NCI-H526 (cell line): ENCODE results near the gene SIAH1.
"Not testable (repeated sequence)": the region's sequence is repeated elsewhere in the genome, so short reads cannot be mapped to it uniquely, and the experiment has no call there.

Experiments
- DNase-seq, 2 experiments: peaks; one replicate each; lab custom pipeline; 2025; lab: John Stamatoyannopoulos, UW

Gene SIAH1, protein sequence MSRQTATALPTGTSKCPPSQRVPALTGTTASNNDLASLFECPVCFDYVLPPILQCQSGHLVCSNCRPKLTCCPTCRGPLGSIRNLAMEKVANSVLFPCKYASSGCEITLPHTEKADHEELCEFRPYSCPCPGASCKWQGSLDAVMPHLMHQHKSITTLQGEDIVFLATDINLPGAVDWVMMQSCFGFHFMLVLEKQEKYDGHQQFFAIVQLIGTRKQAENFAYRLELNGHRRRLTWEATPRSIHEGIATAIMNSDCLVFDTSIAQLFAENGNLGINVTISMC

DNA sequence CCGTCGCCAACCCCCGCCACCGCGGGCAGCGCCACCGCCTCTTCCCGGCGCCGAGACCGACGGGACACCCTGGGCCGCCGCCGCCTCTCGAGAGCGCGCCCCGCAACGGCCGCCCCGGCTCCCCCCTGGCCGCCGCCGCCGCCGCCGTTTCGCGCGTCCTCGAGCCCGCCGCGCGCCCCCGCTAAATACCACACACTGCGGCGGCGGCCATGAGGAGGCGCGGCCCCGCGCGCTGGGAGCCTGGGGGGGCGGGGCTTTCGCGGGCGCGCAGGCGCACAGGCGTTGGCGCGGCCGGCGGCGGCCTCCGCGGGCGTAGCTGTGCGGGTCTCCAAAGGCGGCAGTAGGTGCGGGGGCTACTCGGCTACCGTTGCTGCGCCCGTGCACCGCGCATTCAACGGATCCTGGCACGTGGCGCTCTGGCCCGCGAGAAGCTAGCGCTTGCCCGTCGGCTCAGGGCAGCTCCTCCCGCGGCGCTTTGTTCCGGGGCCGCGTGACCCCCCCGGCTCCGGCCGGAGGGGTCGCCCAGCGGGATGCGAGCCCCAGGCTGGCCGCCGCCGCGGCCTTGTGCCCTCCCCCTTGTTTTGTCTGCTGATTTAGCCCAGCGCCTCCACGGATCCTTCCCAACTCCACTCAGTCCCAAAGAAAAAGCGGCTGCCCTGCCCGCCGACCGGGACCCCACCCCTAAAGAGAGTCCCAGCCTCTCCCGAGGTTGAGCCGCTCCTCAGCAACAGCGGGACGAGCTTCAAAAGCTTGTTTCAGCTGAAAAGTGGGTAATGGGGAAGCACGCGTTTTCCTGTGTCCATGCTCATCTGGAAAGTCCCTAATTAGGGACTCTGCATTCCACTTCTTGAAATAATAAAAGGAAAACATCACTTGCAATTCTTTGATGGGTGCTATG, at the start of gene SIAH1:
Gene SIAH1 (minus strand): TSS at position 161 of the 898 bp plus-strand sequence. CDS start 22,985 bp downstream, outside the sequence.
- DNase-seq: peak; percentile 12 to 85

DNA sequence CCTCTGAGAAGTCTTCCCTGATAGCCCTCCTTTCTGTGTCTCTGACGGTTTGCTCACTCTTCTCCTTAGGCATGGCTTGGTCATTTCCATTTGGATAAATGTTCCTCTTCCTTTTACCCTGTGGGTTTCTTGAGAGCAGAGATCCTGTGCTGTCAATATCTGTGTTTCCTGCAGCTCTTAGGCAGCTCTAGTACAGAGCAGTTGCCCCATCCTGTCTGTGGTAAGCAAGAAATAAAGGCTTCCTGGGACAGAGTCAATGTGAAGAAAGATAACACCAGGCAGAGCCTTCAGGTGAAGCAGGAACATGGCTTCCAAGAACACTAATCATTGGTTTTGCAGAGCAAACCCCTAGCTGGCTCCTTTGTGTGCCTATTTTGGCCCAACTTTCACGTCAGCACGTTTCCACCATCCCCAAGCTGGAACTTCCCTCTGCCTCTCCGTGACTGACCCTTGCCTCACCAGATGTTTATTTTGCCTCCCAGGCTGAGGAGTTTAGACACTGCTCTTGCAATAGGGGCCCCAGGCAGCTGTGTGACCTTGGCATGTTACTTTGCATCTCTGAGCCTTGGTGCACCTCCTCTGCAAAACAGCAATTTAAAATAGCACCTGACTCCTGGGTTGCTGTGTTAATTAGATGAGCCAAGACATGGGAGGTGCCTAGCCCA, 49.6 kb upstream of the SIAH1 start:
- DNase-seq: no peak

DNA sequence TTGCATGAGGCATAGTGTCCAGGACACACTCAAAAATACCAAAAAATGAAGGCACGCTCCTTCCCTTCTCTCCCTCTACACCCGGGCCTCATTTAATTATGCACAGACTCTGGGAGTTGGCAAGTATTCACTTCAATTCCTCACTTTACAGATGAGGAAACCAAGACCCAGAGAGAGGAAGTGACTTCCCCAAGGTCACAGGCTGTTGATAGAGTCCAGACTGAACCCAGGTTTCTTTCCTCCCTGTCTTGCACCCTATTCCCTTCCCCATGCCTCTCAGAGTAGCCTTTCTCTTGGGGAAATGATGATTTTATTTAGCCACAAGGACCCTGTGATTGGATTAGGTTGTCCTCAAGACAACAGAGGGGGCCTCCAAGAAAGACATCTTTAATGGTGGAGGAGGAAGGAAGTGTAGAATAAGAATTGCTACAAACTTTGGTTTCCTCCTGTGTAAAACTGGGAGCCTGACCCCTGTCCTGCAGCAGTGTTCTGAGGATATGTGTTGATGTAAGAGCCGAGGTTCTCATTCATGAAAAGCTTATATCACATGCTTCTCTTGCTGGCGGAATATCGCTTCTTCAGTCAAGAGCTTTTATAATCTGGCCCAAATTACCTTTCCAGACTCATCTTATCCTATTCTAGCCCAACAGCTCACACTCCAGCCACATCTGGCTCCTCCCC, 48.8 kb upstream of the SIAH1 start:
- DNase-seq: no peak

DNA sequence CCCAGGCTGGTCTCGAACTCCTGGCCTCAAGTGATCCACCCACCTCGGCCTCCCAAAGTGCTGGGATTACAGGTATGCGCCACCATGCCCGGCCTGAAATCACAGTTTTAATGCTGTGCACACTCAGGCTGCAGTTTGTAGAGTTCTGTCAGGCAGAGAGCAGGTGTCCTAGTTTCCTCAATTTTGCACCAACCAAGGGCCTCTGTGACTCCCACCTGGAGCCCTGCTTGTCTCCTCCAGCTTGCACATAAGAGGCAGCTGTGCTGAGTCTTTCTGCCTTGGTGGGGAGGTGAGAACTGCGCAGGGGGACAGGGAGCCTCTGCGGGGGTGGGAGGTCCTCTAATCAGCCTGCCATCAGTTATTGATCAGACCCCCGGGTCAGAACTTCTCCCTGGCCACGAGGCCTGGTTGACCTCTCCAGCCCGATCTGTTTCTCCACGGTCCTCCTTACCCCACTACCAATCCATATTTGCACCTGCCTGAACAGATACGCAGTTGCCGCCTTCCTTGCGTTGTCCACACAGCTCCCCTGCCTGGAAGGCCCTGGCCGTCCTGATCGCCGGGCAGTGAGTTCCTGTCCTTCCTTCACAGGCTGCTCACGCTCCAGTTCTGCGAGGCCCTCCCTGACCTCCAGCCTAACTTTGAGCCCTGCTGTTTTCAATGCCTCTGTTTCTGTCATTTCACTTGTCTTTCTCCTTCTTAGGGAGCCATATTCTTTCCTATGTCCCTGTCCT, 48.1 kb upstream of the SIAH1 start:
- DNase-seq: no peak

DNA sequence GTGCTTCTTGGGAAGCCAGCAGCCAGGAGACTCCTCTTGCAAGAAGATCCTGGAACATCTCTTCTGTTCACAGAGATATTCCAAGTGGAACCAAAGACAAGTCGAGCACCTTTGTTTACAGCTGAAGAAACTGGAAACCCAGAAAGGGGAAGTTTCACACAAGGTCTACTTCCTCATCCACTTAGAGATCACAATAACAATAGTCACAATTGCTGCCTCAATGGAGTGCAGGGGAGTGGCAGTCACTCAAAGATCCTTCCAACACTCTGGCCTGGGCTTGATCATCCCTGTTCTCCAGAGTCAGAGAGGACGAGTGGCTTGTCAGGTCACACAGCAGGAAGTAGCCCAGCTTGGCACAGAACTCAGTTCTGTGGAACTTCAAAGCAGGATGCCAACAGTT, 46.9 kb upstream of the SIAH1 start:
- DNase-seq: no peak

DNA sequence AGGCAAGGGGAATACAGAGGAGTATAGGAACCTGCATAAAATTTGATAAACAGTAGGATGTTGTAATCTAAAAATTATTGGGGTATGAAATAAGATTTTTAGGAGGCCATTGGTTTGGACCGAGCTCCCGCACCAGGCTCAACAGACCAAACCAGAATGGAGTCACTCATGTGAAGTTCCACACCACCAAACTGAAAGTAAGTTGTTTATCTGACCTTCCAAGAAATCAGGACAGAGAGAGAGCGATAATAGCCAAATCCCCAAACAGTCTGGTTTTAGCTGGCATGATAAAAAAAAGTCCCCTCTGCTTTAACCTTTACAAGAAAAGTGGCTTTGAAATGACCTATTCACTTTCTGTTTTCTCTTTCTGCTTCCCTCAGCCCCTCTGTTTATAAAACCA, 45.7 kb upstream of the SIAH1 start:
- DNase-seq: no peak

DNA sequence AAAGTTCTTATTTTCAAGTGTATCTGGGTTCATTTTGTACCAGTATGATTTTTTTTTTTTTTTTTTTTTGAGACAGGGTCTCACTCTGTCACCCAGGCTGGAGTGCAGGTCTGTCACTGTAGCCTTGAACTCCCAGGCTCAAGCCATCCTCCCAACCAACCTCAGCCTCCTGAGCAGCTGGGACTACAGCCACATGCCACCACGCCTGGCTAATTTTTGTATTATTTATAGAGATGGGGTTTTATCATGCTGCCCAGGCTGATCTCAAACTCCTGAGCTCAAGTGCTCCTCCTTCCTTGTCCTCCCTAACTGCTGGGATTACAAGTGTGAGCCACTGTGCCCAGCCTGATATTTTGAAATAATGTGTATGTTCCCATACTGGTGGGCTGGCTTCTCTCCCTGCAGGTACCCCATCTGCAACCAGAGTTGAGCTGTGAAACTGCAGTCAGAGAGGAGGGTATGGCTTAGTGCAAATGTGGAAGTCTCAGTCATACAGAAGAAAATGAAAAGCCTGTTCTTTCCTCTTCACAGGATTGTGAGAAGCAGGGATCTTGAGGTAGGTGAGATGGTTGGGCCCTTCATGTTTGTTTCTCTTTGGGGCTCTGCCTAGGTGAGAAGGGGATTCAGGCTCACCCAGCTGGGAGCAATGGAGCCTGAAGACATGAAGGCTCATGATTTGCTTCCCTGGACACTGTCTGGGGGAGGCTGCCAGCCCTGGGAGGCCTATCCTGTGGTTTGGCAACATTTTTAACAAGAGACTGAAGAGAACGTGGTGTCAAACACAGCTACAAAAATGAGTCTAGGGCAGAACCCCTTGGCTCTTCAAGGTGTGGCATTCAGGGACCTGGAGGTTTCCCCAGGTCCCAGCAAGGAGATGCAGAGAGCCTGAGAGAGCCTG, 41.3 kb upstream of the SIAH1 start:
- no peak for DNase-seq

DNA sequence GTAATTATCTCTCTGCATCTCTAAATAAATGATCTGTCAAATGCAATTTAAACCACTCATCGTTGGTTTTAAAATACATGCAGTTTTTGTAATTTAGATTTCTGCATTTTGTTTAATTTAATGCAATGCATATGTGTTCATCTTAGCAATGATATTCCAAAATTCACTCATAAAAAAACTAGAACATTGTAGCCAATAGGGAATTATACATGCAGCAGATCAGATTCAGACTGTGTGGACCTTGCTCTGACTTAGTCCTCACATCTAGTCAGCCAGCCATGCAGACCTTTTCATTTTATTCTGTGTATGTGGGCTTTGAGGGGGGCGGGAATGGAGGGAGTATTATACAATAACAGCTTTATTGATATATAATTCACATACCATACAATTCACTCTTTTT, 37.3 kb upstream of the SIAH1 start:
- no peak for DNase-seq

DNA sequence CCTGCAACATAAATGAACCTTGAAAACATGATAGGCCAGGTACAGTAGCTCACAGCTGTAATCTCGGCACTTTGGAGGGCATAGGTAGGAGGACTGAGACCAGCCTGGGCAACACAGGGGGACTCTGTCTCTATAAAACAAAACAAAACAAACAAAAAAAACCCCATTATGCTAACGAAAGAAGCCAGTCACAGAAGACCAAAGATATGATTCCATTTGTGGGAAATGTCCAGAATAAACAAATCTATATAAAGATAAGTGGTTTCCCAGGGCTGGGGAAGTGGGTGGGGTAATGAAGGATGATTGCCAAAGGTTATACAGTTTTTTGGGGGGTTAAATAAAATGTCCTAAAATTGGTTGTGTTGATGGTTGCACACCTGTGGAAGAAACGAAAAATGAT, 36.5 kb upstream of the SIAH1 start:
- no peak for DNase-seq

DNA sequence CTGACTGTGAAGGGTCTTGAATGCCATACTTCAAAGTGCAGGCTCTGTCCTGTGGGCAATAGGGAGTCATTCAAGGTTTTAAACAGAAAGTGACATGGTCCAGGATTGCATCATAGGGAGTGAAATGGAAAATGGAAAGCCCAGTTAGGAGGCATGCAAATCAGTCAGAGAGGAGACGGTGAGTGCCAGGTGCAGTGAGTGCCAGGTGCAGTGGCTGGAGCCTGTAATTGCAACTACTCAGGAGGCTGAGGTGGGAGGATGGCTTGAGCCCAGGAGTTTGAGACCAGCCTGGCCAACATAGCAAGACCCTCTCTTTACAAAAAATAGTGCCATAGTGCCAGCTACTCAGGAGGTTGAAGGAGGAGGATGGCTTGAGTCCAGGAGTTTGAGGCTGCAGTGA, 35.2 kb upstream of the SIAH1 start:
- peak; percentile 40 to 49 for DNase-seq

DNA sequence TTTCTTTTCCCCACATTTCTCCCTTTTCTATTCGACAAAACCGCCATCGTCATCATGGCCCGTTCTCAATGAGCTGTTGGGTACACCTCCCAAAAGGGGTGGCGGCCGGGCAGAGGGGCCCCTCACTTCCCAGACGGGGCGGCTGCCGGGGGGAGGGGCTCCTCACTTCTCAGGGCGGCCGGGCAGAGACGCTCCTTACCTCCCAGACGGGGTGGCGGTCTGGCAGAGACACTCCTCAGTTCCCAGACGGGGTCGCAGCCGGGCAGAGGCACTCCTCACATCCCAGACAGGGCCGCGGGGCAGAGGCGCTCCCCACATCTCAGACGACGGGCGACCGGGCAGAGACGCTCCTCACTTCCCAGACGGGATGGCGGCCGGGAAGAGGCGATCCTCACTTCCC, 31.4 kb upstream of the SIAH1 start:
- not testable (repeated sequence) for DNase-seq

DNA sequence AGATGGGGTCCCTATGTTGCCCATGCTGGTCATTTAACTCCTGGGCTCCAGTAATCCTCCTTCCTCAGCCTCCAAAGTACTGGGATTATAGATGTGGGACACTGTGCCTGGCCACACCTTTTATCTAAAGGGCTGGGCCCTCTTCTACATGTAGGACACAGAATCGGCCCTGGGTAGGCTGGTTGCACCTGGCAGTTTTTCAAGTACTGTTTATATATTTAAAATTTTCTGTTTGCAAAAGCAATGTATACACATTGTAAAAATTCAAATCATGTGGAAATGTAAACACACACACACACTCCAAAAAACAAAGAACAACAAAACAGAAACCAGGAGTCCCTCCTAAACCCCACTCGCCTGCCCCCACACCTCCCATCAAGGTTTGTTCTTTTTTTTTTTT, 28.1 kb upstream of the SIAH1 start:
- peak; percentile 79 to 84 for DNase-seq

DNA sequence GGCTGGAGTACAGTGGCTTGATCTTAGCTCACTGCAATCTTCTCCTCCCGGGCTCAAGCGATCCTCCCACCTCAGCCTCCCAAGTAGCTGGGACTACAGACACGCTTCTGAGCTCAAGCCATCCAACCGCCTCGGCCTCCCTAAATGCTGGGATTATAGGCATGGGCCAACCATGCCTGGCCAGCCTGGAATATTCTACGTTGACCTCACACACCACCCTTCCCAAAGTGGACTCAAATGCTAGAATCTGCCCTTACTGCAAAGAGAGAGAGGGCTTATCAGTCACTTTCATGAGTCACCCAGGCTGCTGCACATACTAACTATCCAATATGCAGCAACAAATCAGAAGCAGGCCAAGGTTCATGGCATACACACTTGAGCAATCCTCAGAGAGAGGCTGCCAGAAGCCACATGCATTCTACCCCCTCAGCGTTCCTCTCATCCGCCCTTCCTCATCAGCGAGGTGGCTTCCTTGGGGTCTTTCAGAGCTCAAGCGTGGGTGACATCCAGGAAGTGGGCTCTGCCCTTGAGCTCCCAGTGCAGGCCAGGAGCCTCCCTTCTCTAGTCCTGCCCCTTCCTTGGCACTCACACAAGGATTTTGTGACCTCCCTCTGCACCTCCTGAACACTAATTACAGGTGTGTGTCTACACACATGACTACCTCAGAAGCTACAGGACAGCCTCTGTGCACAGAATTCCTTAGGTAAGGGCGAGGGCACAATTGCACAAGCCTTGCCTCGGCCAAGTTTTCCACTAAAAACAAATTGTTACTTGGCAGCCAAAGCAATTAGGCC, 24.8 kb upstream of the SIAH1 start:
- no peak for DNase-seq

DNA sequence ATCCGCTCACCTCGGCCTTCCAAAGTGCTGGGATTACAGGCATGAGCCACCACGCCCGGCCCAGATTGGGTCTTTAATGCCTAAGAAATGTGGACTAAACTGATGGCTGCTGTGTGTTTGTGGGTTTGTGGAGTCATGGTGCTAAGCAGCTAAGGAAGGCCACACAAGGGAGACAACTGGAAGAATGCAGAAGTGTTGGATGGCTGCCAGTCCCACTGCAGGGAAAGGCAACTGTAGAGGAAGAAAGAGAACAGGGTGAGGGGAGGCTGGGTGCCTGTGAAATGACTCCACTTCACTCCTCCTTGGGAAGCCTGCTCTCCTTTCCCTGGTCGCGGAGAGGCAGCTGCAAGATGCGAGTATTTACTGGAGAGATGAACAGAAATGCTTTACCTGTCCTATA, 23.5 kb upstream of the SIAH1 start:
- no peak for DNase-seq

DNA sequence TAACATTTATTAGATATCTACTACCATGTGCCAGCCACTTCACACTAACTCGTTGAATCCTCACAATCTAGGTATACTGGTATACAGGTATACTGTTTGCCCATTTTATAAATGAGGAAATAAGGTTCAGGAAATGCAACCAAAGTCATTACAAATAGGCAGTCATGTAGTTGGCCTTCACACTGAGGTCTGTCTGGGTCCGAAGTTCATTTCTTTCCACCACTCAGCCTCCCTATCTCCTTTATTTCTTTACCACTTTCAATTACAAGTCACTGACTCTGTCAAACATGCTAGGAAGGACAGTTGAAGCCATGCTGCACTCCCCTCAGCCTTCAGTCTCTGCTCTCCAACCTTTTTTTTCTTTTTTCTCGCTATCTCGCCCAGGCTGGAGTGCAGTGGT, 20.7 kb upstream of the SIAH1 start:
- no peak for DNase-seq

DNA sequence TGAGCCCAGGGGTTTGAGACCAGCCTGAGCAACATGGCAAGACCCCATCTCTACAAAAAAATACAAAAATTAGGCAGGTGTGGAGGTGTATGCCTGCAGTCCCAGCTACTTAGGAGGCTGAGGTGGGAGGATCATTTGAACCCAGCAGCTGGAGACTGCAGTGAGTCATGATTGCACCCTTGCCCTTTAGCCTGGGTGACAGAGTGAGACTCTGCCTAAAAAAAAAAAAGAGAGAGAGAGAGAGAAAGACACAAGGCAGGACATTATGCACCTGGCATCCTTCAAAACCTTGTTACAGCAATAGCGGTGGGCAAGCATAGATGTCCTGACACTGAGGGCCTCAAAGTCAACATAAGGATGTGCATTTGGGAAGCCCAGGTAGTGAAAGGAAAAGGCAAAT, 19.9 kb upstream of the SIAH1 start:
- no peak for DNase-seq

DNA sequence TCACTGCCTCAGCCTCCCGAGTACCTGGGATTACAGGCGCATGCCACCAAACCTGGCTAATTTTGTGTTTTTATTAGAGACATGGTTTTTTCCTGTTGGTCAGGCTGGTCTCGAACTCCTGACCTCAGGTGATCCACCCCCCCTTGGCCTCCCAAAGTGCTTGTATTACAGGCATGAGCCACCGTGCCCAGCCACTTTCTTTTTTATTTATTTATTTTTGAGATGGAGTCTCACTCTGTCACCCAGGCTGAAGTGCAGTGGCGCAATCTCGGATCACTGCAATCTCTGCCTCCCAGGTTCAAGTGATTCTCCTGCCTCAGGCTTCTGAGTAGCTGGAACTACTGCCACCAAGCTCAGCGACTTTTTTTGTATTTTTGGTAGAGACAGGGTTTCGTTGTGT, 17.3 kb upstream of the SIAH1 start:
- DNase-seq: not testable (repeated sequence)

DNA sequence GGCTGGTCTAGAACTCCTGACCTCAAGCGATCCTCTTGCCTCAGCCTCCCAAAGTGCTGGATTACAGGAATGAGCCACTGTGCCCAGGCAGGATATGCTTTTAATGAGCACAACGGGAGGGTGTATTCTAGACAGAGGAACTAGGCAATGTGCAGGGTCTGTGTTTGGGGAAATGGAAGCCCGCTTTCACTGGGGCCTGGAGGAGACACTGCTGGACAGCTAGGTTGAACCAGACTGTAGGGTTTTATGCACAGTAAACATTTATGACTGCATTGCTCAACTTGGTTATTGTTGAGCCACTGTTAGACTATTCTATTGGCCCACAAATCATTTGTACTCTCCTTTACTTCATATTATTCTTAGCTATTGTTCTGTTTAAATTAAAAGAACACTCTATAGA, 10.2 kb upstream of the SIAH1 start:
- DNase-seq: no peak

DNA sequence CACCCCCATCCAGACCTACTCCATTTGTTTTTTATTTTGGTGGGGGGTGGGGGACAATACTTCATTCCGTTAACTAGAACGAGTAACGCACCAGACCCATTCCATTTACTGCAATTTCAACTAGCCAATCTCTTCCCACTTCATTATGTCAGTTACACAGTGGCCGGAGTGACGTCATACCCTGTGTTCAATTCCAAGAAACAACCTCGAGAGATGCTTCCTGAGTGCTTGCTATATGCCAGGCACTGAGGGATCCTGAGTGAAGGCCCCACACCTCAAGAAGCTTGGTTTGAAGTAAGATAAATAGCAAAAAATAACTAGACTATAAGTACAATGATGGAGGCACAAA, 9.1 kb upstream of the SIAH1 start:
- no peak for DNase-seq
